Spleen (tissue), 7 donors: Measurements from ENCODE around the gene TBL1X.

ENCODE experiments used
- CTCF ChIP-seq, 11 experiments: fragments of 200-600 bp in 7 of 11; fragments of 450-650 bp in 4 of 11; sonication (generic) in 4 of 11; IDR thresholded peaks in 8 of 11; conservative IDR thresholded peaks in 3 of 11; 1 replicate in 7 of 11; 2 replicates in 4 of 11; pipeline versions ENCODE4 v1.4.0 to v1.8.0; 2016 to 2021; ENCODE audit warnings: antibody characterized with exemption in 11 of 11, inconsistent platforms in 4 of 11, mild to moderate bottlenecking in 1 of 11
- POLR2A ChIP-seq, 3 donors: fragments of 450-650 bp; IDR thresholded peaks; one replicate each; pipeline ENCODE4 v1.5.1; 2017; ENCODE audit warnings: antibody characterized with exemption in 3 of 3, mild to moderate bottlenecking in 1 of 3
- donor health status: DM: no; HTN: no; CAD: no; lungs with moderate emphysema.
- donor health status: DM: no; HTN: no; CAD: no.
- donor health status: DM: no; HTN: no; CAD: no.

GRCh38 chrX:9466124-9466495 is 1.3 kb downstream of the TBL1X start:
- TF ChIP-seq CTCF (IDR thresholded peaks at IDR 0.05 in 8 of 11, conservative IDR thresholded peaks at IDR 0.05 in 3 of 11) (no peak), POLR2A (IDR thresholded peaks at IDR 0.05) (no peak)
